Caco-2 (cell line): ENCODE data around the gene VAMP2. TPM values are rescaled to one million over a fixed set of nuclear protein-coding genes. Genes with fewer than 3 reads are reported as not detected.
A peak's percentile ranks its signal among the peaks of the same experiment; 100 is the strongest.

Source experiments
- BruUV-seq: library from RNA; stranded (reverse); fragments of 400-500 nt; replicated peaks from 2 replicates; lab custom pipeline; 2021; lab: Mats Ljungman, UMichigan
- CTCF ChIA-PET: fragments of 300-600 bp; sonication (Branson Sonifier 250); formaldehyde crosslinking; loops from one replicate; lab custom pipeline; 2022; ENCODE audit warnings: antibody characterized with exemption; lab: Charles Lee
- POLR2A ChIA-PET: fragments of 300-600 bp; sonication (Branson Sonifier 250); formaldehyde crosslinking; loops from one replicate; lab custom pipeline; 2022; ENCODE audit warnings: antibody characterized with exemption; lab: Charles Lee
- DNase-seq, 2 experiments: peaks; one replicate each; pipeline versions ENCODE4 v3.0.0 to v3.0.0-alpha.2; 2020 to 2022
- H3K27me3 ChIP-seq: replicated peaks from 2 replicates; pipeline ENCODE4 v1.6.0; 2011; ENCODE audit warnings: low read length; ENCODE audit not compliant: control insufficient read depth, insufficient read depth
- H3K36me3 ChIP-seq: 2 replicates; pipeline ENCODE4 v1.5.1; 2011; ENCODE audit warnings: low read length; ENCODE audit not compliant: control insufficient read depth, insufficient read depth
- H3K4me1 ChIP-seq: fragments of 250-450 bp; sonication (Bioruptor Pico); 2 replicates; pipeline ENCODE4 v1.5.1; 2020; ENCODE audit warnings: mild to moderate bottlenecking
- H3K4me3 ChIP-seq: 2 replicates; pipeline ENCODE4 v1.5.1; 2011; ENCODE audit warnings: low read depth, mild to moderate bottlenecking, control low read depth, low read length
- H3K9me3 ChIP-seq: fragments of 250-450 bp; sonication (Bioruptor Pico); 2 replicates; pipeline ENCODE4 v1.5.1; 2020; ENCODE audit warnings: mild to moderate bottlenecking, moderate library complexity
- H3K27ac Mint-ChIP-seq: one replicate; pipeline ENCODE4 v1.8.0; 2022; ENCODE audit warnings: mixed read lengths; ENCODE audit not compliant: unreplicated experiment
- H3K27me3 Mint-ChIP-seq: one replicate; pipeline ENCODE4 v1.8.0; 2022; ENCODE audit warnings: mixed read lengths; ENCODE audit not compliant: insufficient read depth, unreplicated experiment
- H3K36me3 Mint-ChIP-seq: one replicate; pipeline ENCODE4 v1.8.0; 2022; ENCODE audit warnings: mild to moderate bottlenecking, mixed read lengths; ENCODE audit not compliant: insufficient read depth, unreplicated experiment
- H3K4me1 Mint-ChIP-seq: one replicate; pipeline ENCODE4 v1.8.0; 2022; ENCODE audit warnings: low read depth, mixed read lengths; ENCODE audit not compliant: unreplicated experiment
- H3K4me3 Mint-ChIP-seq: one replicate; pipeline ENCODE4 v1.8.0; 2022; ENCODE audit warnings: mild to moderate bottlenecking, moderate library complexity, mixed read lengths; ENCODE audit not compliant: unreplicated experiment
- H3K9me3 Mint-ChIP-seq: one replicate; pipeline ENCODE4 v1.8.0; 2022; ENCODE audit warnings: mixed read lengths; ENCODE audit not compliant: unreplicated experiment
- intact Hi-C: fragments of 100-400 bp; cut with micrococcal nuclease; formaldehyde crosslinking; loops from one replicate; pipeline ENCODE4 v1.10.0; 2022; ENCODE audit not compliant: unreplicated experiment
- total RNA-seq: library from RNA; stranded (reverse); gene quantifications from 2 replicates; pipeline ENCODE4 v1.2.3, GENCODE V29; 2022
- TF ChIP-seq, protein P1 (sequence below), 2 experiments: fragments of 200-600 bp in 1 of 2; IDR thresholded peaks; 1 replicate in 1 of 2; 2 replicates in 1 of 2; pipeline versions ENCODE4 v1.5.1 to v1.8.0; 2011 to 2022; ENCODE audit warnings: antibody characterized with exemption in 1 of 2, control low read depth in 1 of 2, inconsistent platforms in 1 of 2, low read depth in 1 of 2, low read length in 1 of 2, mild to moderate bottlenecking in 1 of 2, moderate library complexity in 1 of 2; ENCODE audit not compliant: insufficient read depth in 1 of 2, severe bottlenecking in 1 of 2, unreplicated experiment in 1 of 2

Gene VAMP2
- total RNA-seq, 1 experiment from 2014 or later, result 10.5 TPM

- TF ChIP-seq, protein P1, sequence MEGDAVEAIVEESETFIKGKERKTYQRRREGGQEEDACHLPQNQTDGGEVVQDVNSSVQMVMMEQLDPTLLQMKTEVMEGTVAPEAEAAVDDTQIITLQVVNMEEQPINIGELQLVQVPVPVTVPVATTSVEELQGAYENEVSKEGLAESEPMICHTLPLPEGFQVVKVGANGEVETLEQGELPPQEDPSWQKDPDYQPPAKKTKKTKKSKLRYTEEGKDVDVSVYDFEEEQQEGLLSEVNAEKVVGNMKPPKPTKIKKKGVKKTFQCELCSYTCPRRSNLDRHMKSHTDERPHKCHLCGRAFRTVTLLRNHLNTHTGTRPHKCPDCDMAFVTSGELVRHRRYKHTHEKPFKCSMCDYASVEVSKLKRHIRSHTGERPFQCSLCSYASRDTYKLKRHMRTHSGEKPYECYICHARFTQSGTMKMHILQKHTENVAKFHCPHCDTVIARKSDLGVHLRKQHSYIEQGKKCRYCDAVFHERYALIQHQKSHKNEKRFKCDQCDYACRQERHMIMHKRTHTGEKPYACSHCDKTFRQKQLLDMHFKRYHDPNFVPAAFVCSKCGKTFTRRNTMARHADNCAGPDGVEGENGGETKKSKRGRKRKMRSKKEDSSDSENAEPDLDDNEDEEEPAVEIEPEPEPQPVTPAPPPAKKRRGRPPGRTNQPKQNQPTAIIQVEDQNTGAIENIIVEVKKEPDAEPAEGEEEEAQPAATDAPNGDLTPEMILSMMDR (IDR thresholded peaks at IDR 0.05; ENCODE audit: insufficient read depth in 1 of 2, low read depth in 1 of 2, low read length in 1 of 2, severe bottlenecking in 1 of 2, unreplicated experiment in 1 of 2), result no peak
- Mint-ChIP-seq H3K4me3 (peak overlapping the region; percentile 87), H3K27me3 (peaks cover 6% of the 10 kb centered on the region), H3K27ac (no peak overlapping the region), H3K36me3 (peaks cover 38% of the 10 kb centered on the region), H3K9me3 (no peaks in the 10 kb centered on the region), H3K4me1 (peaks cover 17% of the 10 kb centered on the region)
- intact Hi-C loops, result loop anchor here (5.0 kb wide), 1 partner anchor 35 kb away; no protein-coding TSS in a partner anchor
- H3K27me3 ChIP-seq, result no peaks in the 10 kb centered on the region
- no peaks in the 10 kb centered on the region for H3K9me3 ChIP-seq
- H3K4me1 ChIP-seq, result no peaks in the 10 kb centered on the region; the same call in 1 of the 2 replicates
- ChIA-PET CTCF (interaction anchor here (1.0 kb wide), 1 partner anchor 44 kb away, joined by 4 read pairs; no protein-coding TSS in a partner anchor), POLR2A (no interaction called here)
- H3K36me3 ChIP-seq, result no peaks in the 10 kb centered on the region
- no peak for DNase-seq
- peak overlapping the region; percentile 63 for H3K4me3 ChIP-seq
- BruUV-seq, result no TSS peak
Measured at GRCh38 chr17:8117367-8117979, 45.3 kb downstream of the VAMP2 start.

DNA sequence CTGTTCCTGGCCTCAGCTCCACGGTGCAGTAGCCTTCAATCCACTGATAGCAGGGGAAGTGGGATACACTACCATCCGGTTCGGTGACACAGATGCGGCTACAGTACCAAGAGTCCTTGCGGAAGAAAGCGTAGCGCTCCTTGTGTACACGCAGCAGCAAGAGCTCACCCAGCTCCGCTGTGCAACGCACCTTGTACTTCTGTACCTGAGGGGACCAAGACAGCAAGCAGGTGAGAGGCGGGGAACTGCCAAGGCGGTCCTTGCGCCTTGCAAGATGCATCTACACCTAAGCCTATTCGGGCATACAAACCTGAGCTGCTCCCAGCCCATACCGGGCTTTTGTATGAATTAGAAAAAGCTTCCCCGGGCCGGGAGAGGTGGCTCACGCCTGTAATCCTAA, 46.0 kb downstream of the VAMP2 start:
- Histone ChIP-seq H3K4me3 (no peak overlapping the region), H3K9me3 (no peaks in the 10 kb centered on the region), H3K27me3 (no peaks in the 10 kb centered on the region), H3K36me3 (no peaks in the 10 kb centered on the region), H3K4me1 (no peaks in the 10 kb centered on the region; the same call in 1 of the 2 replicates)
- no peak overlapping the region for H3K4me3 Mint-ChIP-seq
- H3K4me1 Mint-ChIP-seq, result peaks cover 17% of the 10 kb centered on the region
- intact Hi-C loops, result loop anchor here (5.0 kb wide), 1 partner anchor 34 kb away; no protein-coding TSS in a partner anchor
- TF ChIP-seq, protein P1 (IDR thresholded peaks at IDR 0.05; ENCODE audit: insufficient read depth in 1 of 2, low read depth in 1 of 2, low read length in 1 of 2, severe bottlenecking in 1 of 2, unreplicated experiment in 1 of 2), result no peak
- DNase-seq, result no peak
- no peak overlapping the region for H3K27ac Mint-ChIP-seq
- peaks cover 6% of the 10 kb centered on the region for H3K27me3 Mint-ChIP-seq
- BruUV-seq, result no TSS peak
- H3K9me3 Mint-ChIP-seq, result no peaks in the 10 kb centered on the region
- ChIA-PET CTCF (no interaction called here), POLR2A (no interaction called here)
- peaks cover 38% of the 10 kb centered on the region for H3K36me3 Mint-ChIP-seq

DNA sequence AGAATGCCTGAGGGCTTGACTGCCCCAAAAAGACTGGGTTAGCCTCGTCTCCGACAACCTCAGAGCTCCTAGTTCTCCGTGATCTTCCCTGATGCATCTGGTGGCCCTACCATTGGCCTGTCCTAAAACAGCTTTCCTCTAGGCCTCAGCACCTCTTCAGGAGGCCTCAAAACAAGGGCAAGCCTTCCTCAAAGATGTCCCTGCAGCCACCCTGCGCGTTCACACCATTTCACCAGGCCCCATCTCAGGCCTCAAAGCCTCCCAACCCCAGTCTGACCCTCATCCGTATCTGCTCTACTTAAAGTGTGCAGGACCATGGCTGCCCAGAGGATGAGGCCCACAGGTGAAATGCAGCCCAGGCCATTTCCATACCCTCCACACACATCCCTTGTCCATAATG, 51.8 kb downstream of the VAMP2 start:
- Histone ChIP-seq H3K4me3 (no peak overlapping the region), H3K9me3 (no peaks in the 10 kb centered on the region), H3K4me1 (no peaks in the 10 kb centered on the region), H3K27me3 (no peaks in the 10 kb centered on the region), H3K36me3 (no peaks in the 10 kb centered on the region)
- intact Hi-C loops, result no loop called here
- Mint-ChIP-seq H3K27me3 (peaks cover 3% of the 10 kb centered on the region), H3K9me3 (no peaks in the 10 kb centered on the region), H3K36me3 (peaks cover 4% of the 10 kb centered on the region), H3K4me3 (no peak overlapping the region), H3K27ac (no peak overlapping the region), H3K4me1 (peaks cover 3% of the 10 kb centered on the region)
- TF ChIP-seq, protein P1 (IDR thresholded peaks at IDR 0.05; ENCODE audit: insufficient read depth in 1 of 2, low read depth in 1 of 2, low read length in 1 of 2, severe bottlenecking in 1 of 2, unreplicated experiment in 1 of 2), result no peak
- ChIA-PET CTCF (interaction anchor here (0.8 kb wide), 1 partner anchor 17 kb away, joined by 3 read pairs; no protein-coding TSS in a partner anchor), POLR2A (no interaction called here)
- DNase-seq, result no peak
- no TSS peak for BruUV-seq
